Mammary epithelial cell (primary cell): ENCODE results near the gene GNAZ.

Experiments
- CTCF ChIP-seq, 2 donors: IDR thresholded peaks in 1 of 2; conservative IDR thresholded peaks in 1 of 2; 2 replicates each; pipeline ENCODE4 v1.5.1; 2011 to 2012; ENCODE audit warnings: inconsistent platforms in 2 of 2, low read length in 2 of 2, mild to moderate bottlenecking in 2 of 2, control low read depth in 1 of 2, low read depth in 1 of 2; ENCODE audit not compliant: insufficient read depth in 1 of 2; ENCODE audit errors: extremely low read depth in 1 of 2
- EZH2 ChIP-seq: IDR thresholded peaks from 2 replicates; pipeline ENCODE4 v1.6.1; 2012; ENCODE audit warnings: low read length, inconsistent platforms, borderline replicate concordance

GRCh38 chr22:23023294-23023693 lies 47.0 kb upstream of the GNAZ start:
- TF ChIP-seq CTCF (conservative IDR thresholded peaks at IDR 0.05 in 1 of 2, IDR thresholded peaks at IDR 0.05 in 1 of 2; ENCODE audit: extremely low read depth in 1 of 2, insufficient read depth in 1 of 2, low read depth in 1 of 2, low read length in 2 of 2) (no peak), EZH2 (no peak)
